Transverse colon (tissue), 3 donors: ENCODE data around the gene CLDN5.

ENCODE experiments used
- EP300 ChIP-seq: sonication (generic); formaldehyde crosslinking; IDR thresholded peaks from one replicate; pipeline ENCODE4 v1.6.1; 2017; ENCODE audit warnings: antibody characterized with exemption, low read depth
- POLR2A ChIP-seq: fragments of 450-650 bp; IDR thresholded peaks from one replicate; pipeline ENCODE4 v1.6.1; 2016; ENCODE audit warnings: antibody characterized with exemption, mild to moderate bottlenecking, moderate library complexity
- TF ChIP-seq, protein P1 (sequence below), 5 experiments: fragments of 200-600 bp in 3 of 5; fragments of 450-650 bp in 2 of 5; sonication (generic) in 3 of 5; IDR thresholded peaks; 1 replicate in 2 of 5; 2 replicates in 3 of 5; pipeline ENCODE4 v1.5.1; 2016 to 2017; ENCODE audit warnings: antibody characterized with exemption in 5 of 5, inconsistent platforms in 3 of 5, mild to moderate bottlenecking in 2 of 5, moderate library complexity in 1 of 5

DNA sequence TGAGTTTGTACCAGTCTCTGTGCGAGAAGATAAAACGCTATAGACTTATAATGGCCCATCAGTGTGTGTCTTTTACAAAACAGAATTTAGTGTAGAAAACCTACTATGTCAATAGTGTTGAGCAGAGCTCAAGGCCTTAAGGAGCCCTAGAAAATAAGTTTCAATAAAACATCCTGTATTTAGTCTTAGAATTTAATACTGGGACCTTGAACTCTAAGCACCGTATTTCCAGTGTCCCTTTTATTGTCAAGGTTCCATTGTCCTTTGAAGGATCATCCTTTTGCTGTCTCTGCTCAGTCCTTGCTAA is 27.9 kb downstream of the CLDN5 start:
- TF ChIP-seq, protein P1, sequence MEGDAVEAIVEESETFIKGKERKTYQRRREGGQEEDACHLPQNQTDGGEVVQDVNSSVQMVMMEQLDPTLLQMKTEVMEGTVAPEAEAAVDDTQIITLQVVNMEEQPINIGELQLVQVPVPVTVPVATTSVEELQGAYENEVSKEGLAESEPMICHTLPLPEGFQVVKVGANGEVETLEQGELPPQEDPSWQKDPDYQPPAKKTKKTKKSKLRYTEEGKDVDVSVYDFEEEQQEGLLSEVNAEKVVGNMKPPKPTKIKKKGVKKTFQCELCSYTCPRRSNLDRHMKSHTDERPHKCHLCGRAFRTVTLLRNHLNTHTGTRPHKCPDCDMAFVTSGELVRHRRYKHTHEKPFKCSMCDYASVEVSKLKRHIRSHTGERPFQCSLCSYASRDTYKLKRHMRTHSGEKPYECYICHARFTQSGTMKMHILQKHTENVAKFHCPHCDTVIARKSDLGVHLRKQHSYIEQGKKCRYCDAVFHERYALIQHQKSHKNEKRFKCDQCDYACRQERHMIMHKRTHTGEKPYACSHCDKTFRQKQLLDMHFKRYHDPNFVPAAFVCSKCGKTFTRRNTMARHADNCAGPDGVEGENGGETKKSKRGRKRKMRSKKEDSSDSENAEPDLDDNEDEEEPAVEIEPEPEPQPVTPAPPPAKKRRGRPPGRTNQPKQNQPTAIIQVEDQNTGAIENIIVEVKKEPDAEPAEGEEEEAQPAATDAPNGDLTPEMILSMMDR (IDR thresholded peaks at IDR 0.05), result no peak
- TF ChIP-seq POLR2A (no peak), EP300 (no peak)
